PFSK-1 (cell line): ENCODE results near the gene HIGD1C.

Experiments
- POLR2AphosphoS5 ChIP-seq: IDR thresholded peaks from 2 replicates; pipeline ENCODE4 v1.6.1; 2012; ENCODE audit warnings: low read depth, mild to moderate bottlenecking, control low read depth, low read length, moderate library complexity
- SIN3A ChIP-seq: IDR thresholded peaks from 2 replicates; pipeline ENCODE4 v1.6.1; 2012; ENCODE audit warnings: mild to moderate bottlenecking, low read length, moderate library complexity, borderline replicate concordance; ENCODE audit not compliant: insufficient read depth
- TAF1 ChIP-seq: IDR thresholded peaks from 2 replicates; pipeline ENCODE4 v1.6.1; 2012; ENCODE audit warnings: low read length, control low read depth, borderline replicate concordance; ENCODE audit not compliant: insufficient read depth
- TF ChIP-seq, protein P1 (sequence below), 2 experiments: IDR thresholded peaks; 2 replicates each; pipeline versions ENCODE4 v1.6.1 to v1.8.0; 2011 to 2012; ENCODE audit warnings: low read depth in 2 of 2, low read length in 2 of 2, control low read depth in 1 of 2, inconsistent platforms in 1 of 2, mild to moderate bottlenecking in 1 of 2, moderate library complexity in 1 of 2; ENCODE audit not compliant: insufficient read depth in 1 of 2

DNA sequence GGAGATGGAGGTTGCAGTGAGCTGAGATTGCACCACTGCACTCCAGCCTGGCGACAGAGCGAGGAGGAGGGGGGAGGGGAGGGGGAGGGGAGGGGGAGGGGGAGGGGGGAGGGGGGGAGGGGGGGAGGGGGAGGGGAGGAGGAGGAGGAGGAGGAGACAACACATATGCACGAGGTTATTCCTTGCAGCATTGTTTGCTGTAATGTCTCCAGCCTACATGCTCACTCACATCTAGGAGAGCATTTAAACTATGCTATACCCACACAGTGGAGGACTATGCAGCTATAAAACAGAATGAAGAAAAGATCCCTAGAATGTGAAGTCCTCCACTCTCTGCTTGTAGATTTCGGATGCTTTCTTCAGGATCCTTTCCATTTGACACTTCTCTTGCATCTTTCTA, 3.5 kb upstream of the HIGD1C start:
- TF ChIP-seq TAF1 (no peak), POLR2AphosphoS5 (no peak), SIN3A (no peak)
- TF ChIP-seq, protein P1, sequence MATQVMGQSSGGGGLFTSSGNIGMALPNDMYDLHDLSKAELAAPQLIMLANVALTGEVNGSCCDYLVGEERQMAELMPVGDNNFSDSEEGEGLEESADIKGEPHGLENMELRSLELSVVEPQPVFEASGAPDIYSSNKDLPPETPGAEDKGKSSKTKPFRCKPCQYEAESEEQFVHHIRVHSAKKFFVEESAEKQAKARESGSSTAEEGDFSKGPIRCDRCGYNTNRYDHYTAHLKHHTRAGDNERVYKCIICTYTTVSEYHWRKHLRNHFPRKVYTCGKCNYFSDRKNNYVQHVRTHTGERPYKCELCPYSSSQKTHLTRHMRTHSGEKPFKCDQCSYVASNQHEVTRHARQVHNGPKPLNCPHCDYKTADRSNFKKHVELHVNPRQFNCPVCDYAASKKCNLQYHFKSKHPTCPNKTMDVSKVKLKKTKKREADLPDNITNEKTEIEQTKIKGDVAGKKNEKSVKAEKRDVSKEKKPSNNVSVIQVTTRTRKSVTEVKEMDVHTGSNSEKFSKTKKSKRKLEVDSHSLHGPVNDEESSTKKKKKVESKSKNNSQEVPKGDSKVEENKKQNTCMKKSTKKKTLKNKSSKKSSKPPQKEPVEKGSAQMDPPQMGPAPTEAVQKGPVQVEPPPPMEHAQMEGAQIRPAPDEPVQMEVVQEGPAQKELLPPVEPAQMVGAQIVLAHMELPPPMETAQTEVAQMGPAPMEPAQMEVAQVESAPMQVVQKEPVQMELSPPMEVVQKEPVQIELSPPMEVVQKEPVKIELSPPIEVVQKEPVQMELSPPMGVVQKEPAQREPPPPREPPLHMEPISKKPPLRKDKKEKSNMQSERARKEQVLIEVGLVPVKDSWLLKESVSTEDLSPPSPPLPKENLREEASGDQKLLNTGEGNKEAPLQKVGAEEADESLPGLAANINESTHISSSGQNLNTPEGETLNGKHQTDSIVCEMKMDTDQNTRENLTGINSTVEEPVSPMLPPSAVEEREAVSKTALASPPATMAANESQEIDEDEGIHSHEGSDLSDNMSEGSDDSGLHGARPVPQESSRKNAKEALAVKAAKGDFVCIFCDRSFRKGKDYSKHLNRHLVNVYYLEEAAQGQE (IDR thresholded peaks at IDR 0.05; ENCODE audit: insufficient read depth in 1 of 2, low read depth in 2 of 2, low read length in 2 of 2): no peak
